Measurements from ENCODE around the gene ARHGAP24.
A peak's percentile ranks its signal among the peaks of the same experiment; 100 is the strongest.
"Not testable (repeated sequence)": the region's sequence is repeated elsewhere in the genome, so short reads cannot be mapped to it uniquely, and the experiment has no call there.

The ARHGAP24 gene

GRCh38 chr4:85824166-85824945 lies 349.4 kb downstream of the ARHGAP24 start:
- no peak for DNase-seq

- DNase-seq = peak; percentile 83
Observed at GRCh38 chr4:85826060-85826678, 351.2 kb downstream of the ARHGAP24 start.

- DNase-seq = no peak
Observed at GRCh38 chr4:85828027-85828890, 353.3 kb downstream of the ARHGAP24 start.

- no peak for DNase-seq
Observed at GRCh38 chr4:85829276-85830051, 354.5 kb downstream of the ARHGAP24 start.

- no peak for DNase-seq
Observed at GRCh38 chr4:85831647-85832046, 356.7 kb downstream of the ARHGAP24 start.

GRCh38 chr4:85833302-85833701 lies 358.4 kb downstream of the ARHGAP24 start:
- DNase-seq = no peak

- no peak for DNase-seq
Observed at GRCh38 chr4:85834934-85835333, 360.0 kb downstream of the ARHGAP24 start.

- no peak for DNase-seq
Observed at GRCh38 chr4:85836588-85837438, 361.9 kb downstream of the ARHGAP24 start.

GRCh38 chr4:85837439-85837733 lies 362.4 kb downstream of the ARHGAP24 start:
- DNase-seq = no peak

- not testable (repeated sequence) for DNase-seq
Observed at GRCh38 chr4:85839981-85840451, 365.1 kb downstream of the ARHGAP24 start.

GRCh38 chr4:85842540-85842939 lies 367.6 kb downstream of the ARHGAP24 start:
- no peak for DNase-seq

- not testable (repeated sequence) for DNase-seq
Observed at GRCh38 chr4:85853740-85854139, 378.8 kb downstream of the ARHGAP24 start.

GRCh38 chr4:85854546-85854945 lies 379.6 kb downstream of the ARHGAP24 start:
- no peak for DNase-seq

GRCh38 chr4:85860066-85860740 lies 385.3 kb downstream of the ARHGAP24 start:
- no peak for DNase-seq

GRCh38 chr4:85861064-85861765 lies 386.3 kb downstream of the ARHGAP24 start:
- DNase-seq = no peak

GRCh38 chr4:85862896-85863295 lies 387.9 kb downstream of the ARHGAP24 start:
- DNase-seq = no peak

GRCh38 chr4:85864259-85865205 lies 389.6 kb downstream of the ARHGAP24 start:
- DNase-seq = no peak

- DNase-seq = no peak
Observed at GRCh38 chr4:85865256-85865655, 390.3 kb downstream of the ARHGAP24 start.

- DNase-seq = no peak
Observed at GRCh38 chr4:85866508-85866907, 391.6 kb downstream of the ARHGAP24 start.

Measured in islet precursor cell (in vitro differentiated cells).